ENCODE data around the gene CREBL2.

The CREBL2 gene

DNA sequence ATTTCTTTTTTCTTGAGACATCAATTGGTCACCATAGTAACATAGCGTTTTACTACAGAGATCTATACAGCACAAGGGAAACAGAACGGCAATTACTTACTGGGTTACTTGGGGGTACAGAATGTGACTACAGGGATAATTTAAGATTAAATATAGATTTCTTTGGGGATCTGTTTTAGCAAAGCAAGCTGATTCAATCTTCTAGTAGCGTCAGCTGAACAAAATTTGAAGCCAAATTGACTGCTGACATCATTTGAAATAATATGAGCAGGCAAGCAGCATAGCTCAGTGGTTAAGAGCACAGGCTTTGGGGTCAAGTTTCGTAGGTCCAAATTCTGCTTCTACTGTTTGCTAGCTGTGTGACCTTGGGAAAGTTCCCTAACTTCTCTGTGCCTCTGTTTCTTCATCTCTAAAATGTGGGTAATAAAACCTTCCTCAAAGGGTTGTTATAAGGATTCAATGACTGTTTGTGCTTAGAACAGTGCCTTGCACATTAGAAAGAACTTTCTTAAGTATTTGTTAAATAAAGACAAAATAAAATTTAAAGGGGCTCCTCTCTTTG is 71.5 kb downstream of the CREBL2 start:
- H3K4me3 ChIP-seq (ENCODE audit: low read depth, low read length) = no peak overlapping the region
- TF ChIP-seq, protein P1, sequence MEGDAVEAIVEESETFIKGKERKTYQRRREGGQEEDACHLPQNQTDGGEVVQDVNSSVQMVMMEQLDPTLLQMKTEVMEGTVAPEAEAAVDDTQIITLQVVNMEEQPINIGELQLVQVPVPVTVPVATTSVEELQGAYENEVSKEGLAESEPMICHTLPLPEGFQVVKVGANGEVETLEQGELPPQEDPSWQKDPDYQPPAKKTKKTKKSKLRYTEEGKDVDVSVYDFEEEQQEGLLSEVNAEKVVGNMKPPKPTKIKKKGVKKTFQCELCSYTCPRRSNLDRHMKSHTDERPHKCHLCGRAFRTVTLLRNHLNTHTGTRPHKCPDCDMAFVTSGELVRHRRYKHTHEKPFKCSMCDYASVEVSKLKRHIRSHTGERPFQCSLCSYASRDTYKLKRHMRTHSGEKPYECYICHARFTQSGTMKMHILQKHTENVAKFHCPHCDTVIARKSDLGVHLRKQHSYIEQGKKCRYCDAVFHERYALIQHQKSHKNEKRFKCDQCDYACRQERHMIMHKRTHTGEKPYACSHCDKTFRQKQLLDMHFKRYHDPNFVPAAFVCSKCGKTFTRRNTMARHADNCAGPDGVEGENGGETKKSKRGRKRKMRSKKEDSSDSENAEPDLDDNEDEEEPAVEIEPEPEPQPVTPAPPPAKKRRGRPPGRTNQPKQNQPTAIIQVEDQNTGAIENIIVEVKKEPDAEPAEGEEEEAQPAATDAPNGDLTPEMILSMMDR (IDR thresholded peaks at IDR 0.05; ENCODE audit: borderline replicate concordance, insufficient read depth, low read depth, low read length) = no peak

DNA sequence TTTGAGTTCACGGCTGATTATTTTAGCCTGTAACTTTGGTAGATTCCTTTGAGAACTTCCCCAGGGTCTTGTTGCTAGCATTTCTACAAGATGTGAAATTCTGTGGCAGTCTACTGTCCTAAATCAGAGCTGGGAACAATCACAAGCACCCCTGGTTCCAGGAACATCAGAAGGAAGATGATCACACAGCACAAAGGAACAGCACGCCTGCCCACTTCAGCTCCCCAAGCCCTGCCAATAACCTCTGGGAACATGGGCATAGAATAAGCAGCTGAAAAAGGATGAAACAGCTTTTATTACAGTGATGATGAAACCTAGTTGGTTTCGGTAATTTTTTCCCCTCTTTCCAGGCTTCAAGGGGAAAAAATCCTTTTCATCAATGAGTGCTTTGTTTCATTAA is 72.0 kb downstream of the CREBL2 start:
- TF ChIP-seq, protein P1 (IDR thresholded peaks at IDR 0.05; ENCODE audit: borderline replicate concordance, insufficient read depth, low read depth, low read length) = no peak
- no peak overlapping the region for H3K4me3 ChIP-seq (ENCODE audit: low read depth, low read length)

DNA sequence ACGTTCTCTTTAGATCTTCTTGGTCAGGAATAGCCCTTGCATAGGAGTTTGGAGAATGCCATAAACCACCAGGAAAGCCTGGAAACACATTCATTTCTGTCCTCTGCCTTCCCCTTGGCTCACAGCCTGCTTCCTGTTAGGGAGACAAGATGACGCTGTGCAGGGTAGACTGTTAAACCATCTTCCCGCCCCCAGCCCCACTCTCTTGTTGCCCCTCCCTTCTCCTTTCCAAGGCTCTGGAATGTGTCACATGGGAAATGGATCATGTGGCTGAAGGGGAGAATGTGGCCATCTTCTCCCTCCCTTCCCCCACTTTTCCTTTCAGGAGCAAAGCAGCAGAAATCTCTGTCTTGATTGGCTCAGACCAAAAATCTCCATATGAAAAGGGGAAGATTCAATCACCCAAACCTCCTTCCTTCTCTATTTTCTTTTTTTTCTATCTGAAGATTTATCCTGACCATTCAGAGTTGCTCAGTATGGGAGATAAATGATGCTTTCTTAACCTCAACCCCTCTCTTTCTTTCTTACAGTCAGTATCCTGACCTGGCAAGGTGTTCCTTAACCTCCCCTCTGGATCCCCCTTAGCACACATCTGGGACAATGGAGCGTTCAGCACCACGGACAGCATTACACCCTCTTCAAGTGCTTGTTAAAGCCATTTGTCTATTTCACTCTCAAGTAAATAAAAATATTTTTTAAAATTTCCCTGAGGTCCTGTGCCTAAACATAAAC is 72.9 kb downstream of the CREBL2 start:
- no peak overlapping the region for H3K4me3 ChIP-seq (ENCODE audit: low read depth, low read length)
- TF ChIP-seq, protein P1 (IDR thresholded peaks at IDR 0.05; ENCODE audit: borderline replicate concordance, insufficient read depth, low read depth, low read length) = no peak

DNA sequence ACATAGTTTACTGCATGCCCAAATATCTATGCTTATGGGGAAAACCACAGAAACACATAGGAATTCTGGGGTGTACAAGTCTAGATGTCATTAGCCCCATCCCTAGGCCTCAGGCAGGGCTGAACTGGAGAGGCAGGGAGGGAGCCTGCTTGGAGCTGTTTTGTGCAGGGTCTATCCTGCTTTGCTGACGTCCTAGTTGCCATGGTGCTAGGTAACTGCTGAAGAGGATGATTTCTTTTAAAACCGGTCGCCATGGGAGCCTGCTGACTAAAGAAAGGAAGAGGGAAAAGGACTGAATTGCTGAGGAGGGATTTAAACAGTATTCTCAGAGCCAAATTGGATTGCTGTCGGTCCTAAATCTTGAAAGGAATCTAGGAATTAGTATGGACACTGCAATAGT is 73.6 kb downstream of the CREBL2 start:
- TF ChIP-seq, protein P1 (IDR thresholded peaks at IDR 0.05; ENCODE audit: borderline replicate concordance, insufficient read depth, low read depth, low read length) = no peak
- no peak overlapping the region for H3K4me3 ChIP-seq (ENCODE audit: low read depth, low read length)

DNA sequence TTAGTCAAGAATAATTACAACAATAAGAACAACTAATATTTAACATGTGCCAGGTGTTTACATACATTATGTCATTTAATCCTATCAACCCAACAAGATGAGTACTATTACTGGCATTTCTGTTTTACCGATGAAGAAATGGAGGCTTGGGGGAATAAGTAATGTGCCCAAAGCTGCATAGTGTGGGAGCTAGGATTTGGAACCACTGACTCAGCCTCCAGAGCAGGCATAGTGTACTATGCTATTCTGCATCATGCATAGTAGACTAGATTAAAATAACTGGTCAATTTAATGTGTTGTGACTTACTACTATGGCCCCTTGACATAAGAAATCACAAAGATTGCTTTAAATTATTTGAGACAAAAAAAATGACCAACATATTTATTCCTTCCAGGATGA is 74.8 kb downstream of the CREBL2 start:
- H3K4me3 ChIP-seq (ENCODE audit: low read depth, low read length) = no peak overlapping the region
- TF ChIP-seq, protein P1 (IDR thresholded peaks at IDR 0.05; ENCODE audit: borderline replicate concordance, insufficient read depth, low read depth, low read length) = no peak

DNA sequence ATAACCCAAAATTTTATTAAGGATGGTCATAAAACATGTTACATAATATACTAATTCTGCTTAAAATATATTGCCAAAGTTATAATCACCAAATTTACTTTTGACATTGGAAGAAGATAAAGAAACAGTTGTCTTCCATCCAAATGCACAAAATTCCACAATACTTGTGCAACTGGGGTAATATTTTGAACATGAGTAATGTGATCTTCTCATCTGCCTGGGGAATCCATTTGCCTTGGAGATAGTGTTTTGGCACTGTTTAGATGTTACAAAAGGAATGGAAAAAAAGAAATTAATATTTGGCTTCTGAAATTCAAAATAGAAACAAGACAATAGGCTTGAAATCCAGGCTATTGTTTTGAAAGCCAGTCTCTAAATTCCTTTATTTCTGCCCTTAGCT is 75.2 kb downstream of the CREBL2 start:
- TF ChIP-seq, protein P1 (IDR thresholded peaks at IDR 0.05; ENCODE audit: borderline replicate concordance, insufficient read depth, low read depth, low read length) = no peak
- H3K4me3 ChIP-seq (ENCODE audit: low read depth, low read length) = no peak overlapping the region

All from GM12875 (cell line).